NCI-H510A (cell line): ENCODE data around the gene PPP2R5E.
"Not testable (repeated sequence)": the region's sequence is repeated elsewhere in the genome, so short reads cannot be mapped to it uniquely, and the experiment has no call there.

Source experiments
- DNase-seq: peaks from one replicate; lab custom pipeline; 2025; lab: John Stamatoyannopoulos, UW

Gene PPP2R5E

GRCh38 chr14:63371613-63372012 is 171.6 kb downstream of the PPP2R5E start:
- DNase-seq = not testable (repeated sequence)

- no peak for DNase-seq
Observed at GRCh38 chr14:63371033-63371432, 172.1 kb downstream of the PPP2R5E start.

GRCh38 chr14:63367742-63368364 is 175.3 kb downstream of the PPP2R5E start:
- no peak for DNase-seq

DNA sequence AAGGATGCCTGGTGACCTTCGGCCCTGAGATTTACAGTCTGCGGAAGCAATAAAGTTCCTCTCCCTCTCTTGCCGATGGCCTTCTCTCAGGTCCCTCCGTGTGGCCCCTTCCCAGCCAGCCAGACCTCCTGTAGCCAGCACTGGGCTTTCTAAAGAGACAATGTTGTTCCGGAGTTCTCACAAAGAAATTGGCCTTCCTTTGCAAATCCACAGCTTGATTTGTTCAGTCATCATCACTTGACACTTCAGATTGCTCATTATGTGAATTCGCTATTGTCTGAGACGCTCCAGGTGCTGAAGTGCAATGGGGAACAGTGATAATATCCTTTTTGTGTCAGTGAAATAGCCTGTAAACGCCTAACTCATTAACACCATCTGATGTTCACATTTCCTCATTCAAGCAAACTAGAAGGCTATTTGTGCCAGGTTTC is 180.8 kb downstream of the PPP2R5E start:
- DNase-seq = no peak

GRCh38 chr14:63361790-63362189 is 181.4 kb downstream of the PPP2R5E start:
- peak; percentile 4 for DNase-seq

- no peak for DNase-seq
Observed at GRCh38 chr14:63357841-63358240, 185.3 kb downstream of the PPP2R5E start.

GRCh38 chr14:63345826-63346225 is 197.4 kb downstream of the PPP2R5E start:
- peak; percentile 10 for DNase-seq

GRCh38 chr14:63344336-63344735 is 198.8 kb downstream of the PPP2R5E start:
- no peak for DNase-seq

- no peak for DNase-seq
Observed at GRCh38 chr14:63343878-63344277, 199.3 kb downstream of the PPP2R5E start.

- DNase-seq = no peak
Observed at GRCh38 chr14:63342371-63342770, 200.8 kb downstream of the PPP2R5E start.

GRCh38 chr14:63328787-63329737 is 214.1 kb downstream of the PPP2R5E start:
- DNase-seq = no peak

GRCh38 chr14:63326840-63327239 is 216.3 kb downstream of the PPP2R5E start:
- DNase-seq = no peak

GRCh38 chr14:63322897-63323573 is 220.1 kb downstream of the PPP2R5E start:
- no peak for DNase-seq

DNA sequence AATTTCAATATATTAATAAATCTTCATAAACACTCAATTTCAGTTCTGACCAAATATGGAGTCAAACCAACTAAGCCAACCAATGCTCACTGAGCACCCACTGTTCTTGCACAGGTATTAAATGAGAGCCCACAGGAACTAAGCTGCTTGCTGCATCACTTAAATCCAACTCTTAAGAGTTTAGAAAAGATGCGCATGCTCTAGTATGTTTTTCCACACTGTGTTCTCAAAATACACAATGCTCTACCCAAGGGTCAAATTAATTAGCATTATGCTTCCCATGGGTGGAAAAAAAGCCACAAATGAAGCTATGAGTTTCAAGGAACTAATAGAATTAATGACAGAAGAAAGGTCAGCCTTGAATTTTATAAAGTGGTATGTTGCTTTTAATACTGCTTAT is 220.7 kb downstream of the PPP2R5E start:
- DNase-seq = no peak
